ENCODE data around the gene SELP.

Gene SELP

DNA sequence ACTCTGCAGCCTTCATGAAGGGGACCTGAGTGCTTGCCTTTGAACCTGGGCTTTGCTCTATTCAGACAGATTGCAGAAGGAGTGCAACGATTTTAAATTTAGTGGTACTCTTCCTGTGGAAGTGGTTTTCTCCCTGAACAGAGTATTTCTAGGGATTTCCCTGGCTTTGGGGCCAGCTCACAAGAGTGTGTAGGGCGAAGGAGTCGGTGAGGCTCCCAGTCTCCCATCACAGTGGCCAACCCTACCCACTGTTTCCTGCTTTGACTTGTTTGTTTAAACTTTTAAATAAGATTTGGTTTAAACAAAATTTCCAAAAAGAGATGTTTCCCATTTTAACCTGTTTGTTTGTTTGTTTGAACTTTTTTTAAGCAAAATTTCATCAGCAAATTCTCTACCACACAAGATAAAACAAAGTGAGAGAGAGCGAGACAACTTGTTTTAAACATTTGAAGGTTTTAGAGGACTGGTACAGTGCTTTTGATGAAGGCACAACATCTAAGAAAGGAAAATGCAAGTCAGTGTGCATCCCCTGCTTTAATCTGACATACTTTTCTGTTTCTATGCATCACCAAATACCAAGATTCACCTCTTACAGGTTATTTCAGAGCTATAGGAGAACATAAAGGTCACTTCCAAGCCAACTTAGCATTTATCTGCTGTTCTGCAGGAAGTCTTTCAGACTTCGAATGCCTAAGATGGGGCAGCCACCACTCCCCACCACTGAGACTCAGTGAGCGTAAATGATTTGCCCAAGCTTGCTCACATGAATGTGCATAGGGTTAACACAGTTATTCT, 6.6 kb downstream of the SELP start:
- no peaks in the 10 kb centered on the region for H3K36me3 ChIP-seq (ENCODE audit: control insufficient read depth, insufficient read depth, low read length)
- no peaks in the 10 kb centered on the region for H3K9me3 ChIP-seq (ENCODE audit: control insufficient read depth, insufficient read depth, low read length)
- no peaks in the 10 kb centered on the region for H3K27me3 ChIP-seq (ENCODE audit: control insufficient read depth, insufficient read depth, low read length)
- no peaks in the 10 kb centered on the region for H3K4me1 ChIP-seq (ENCODE audit: control insufficient read depth, insufficient read depth, low read length)
- H3K27ac ChIP-seq (ENCODE audit: low read length): no peak overlapping the region
- no peak for DNase-seq (ENCODE audit: low read depth, low spot score)
- WGBS (ENCODE audit: insufficient coverage, insufficient read length): no CpG with 5 or more reads among the region's 6 CpGs
- H3K4me3 ChIP-seq (ENCODE audit: low read length): no peak overlapping the region

DNA sequence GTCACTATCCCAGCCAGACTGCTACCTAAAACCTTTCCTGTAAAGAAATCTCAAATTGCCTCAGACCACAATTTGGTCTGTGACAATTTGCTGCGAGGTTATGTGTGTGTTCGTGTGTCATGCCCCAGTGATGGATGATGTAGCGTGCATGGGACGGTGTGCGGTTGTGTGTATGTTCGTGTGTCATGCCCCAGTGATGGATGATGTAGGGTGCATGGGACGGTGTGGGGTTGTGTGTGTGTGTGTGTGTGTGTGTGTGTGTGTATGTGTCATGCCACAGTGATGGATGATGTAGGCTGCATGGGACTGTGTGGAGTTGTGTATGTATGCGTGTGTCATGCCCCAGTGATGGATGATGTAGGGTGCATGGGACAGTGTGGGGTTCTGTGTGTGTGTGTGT, 9.4 kb downstream of the SELP start:
- Histone ChIP-seq H3K4me3 (ENCODE audit: low read length) (no peak overlapping the region), H3K4me1 (ENCODE audit: control insufficient read depth, insufficient read depth, low read length) (no peaks in the 10 kb centered on the region), H3K27ac (ENCODE audit: low read length) (no peak overlapping the region), H3K27me3 (ENCODE audit: control insufficient read depth, insufficient read depth, low read length) (no peaks in the 10 kb centered on the region), H3K36me3 (ENCODE audit: control insufficient read depth, insufficient read depth, low read length) (no peaks in the 10 kb centered on the region), H3K9me3 (ENCODE audit: control insufficient read depth, insufficient read depth, low read length) (no peaks in the 10 kb centered on the region)
- no CpG with 5 or more reads among the region's 8 CpGs for WGBS (ENCODE audit: insufficient coverage, insufficient read length)
- no peak for DNase-seq (ENCODE audit: low read depth, low spot score)

DNA sequence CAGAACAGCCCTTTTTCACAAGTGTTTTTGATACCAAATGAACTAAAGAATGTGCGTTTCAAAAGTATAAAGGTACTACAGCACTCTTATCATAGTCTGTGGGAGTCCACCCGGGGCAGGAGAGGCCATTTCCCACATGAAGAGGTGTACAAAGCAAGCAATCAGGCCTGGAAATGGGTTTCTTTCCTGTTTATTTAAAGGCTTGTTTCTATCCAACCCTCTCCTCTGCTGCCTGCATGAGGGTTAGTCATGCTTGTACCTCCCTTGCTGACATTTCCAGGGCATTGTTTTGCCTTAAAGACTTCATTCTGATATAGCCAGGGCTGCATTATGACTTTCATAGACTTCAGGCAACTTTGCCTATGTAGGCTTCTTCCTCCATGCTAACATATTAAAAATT, 11.6 kb downstream of the SELP start:
- Histone ChIP-seq H3K9me3 (ENCODE audit: control insufficient read depth, insufficient read depth, low read length) (no peaks in the 10 kb centered on the region), H3K4me1 (ENCODE audit: control insufficient read depth, insufficient read depth, low read length) (no peaks in the 10 kb centered on the region), H3K27ac (ENCODE audit: low read length) (no peak overlapping the region), H3K4me3 (ENCODE audit: low read length) (no peak overlapping the region), H3K36me3 (ENCODE audit: control insufficient read depth, insufficient read depth, low read length) (no peaks in the 10 kb centered on the region), H3K27me3 (ENCODE audit: control insufficient read depth, insufficient read depth, low read length) (no peaks in the 10 kb centered on the region)
- no CpG with 5 or more reads among the region's 2 CpGs for WGBS (ENCODE audit: insufficient coverage, insufficient read length)
- no peak for DNase-seq (ENCODE audit: low read depth, low spot score)

DNA sequence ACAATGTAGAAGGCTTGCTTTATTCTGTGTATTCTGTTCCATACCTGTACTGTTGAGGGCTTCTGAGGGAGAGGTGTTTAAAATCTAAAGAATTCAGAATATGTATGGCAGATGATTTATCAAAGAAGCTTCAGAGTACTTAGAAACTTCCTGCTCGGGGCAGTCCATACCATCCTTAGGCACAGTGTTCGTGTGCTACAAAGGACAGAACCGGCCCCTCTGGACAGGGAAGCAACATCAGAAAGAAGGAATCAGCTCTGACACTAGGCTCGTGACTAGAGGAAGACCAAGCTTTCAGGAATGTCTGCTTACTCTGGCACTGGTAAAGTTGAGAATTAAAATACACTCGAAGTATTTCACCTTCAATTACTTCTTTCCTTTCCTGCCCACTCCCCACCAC, 14.1 kb downstream of the SELP start:
- WGBS (ENCODE audit: insufficient coverage, insufficient read length): no CpG with 5 or more reads among the region's 5 CpGs
- no peaks in the 10 kb centered on the region for H3K4me1 ChIP-seq (ENCODE audit: control insufficient read depth, insufficient read depth, low read length)
- H3K36me3 ChIP-seq (ENCODE audit: control insufficient read depth, insufficient read depth, low read length): no peaks in the 10 kb centered on the region
- no peaks in the 10 kb centered on the region for H3K27me3 ChIP-seq (ENCODE audit: control insufficient read depth, insufficient read depth, low read length)
- DNase-seq (ENCODE audit: low read depth, low spot score): no peak
- no peaks in the 10 kb centered on the region for H3K9me3 ChIP-seq (ENCODE audit: control insufficient read depth, insufficient read depth, low read length)
- H3K4me3 ChIP-seq (ENCODE audit: low read length): no peak overlapping the region
- H3K27ac ChIP-seq (ENCODE audit: low read length): no peak overlapping the region

DNA sequence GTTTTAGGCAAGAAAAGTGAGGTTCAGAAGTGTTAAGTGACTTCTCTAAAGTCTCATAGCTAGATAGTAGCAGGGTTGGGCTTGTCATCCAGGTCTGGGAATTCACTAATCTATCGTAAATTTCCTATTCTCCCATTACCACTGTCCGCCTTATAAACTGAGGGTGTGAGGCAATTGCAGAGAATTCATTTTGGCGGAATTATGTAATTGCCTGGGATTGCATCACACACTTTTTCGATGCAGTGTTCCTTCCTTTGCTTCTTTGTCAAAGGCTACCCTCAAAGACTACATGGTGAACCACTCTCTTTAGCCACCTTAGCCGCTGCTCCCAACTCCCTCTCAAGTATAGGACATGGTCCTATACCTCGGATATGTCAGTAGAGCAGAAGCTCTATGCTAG, 19.1 kb downstream of the SELP start:
- DNase-seq (ENCODE audit: low read depth, low spot score): no peak
- no peak overlapping the region for H3K4me3 ChIP-seq (ENCODE audit: low read length)
- no peaks in the 10 kb centered on the region for H3K36me3 ChIP-seq (ENCODE audit: control insufficient read depth, insufficient read depth, low read length)
- H3K27me3 ChIP-seq (ENCODE audit: control insufficient read depth, insufficient read depth, low read length): no peaks in the 10 kb centered on the region
- H3K27ac ChIP-seq (ENCODE audit: low read length): no peak overlapping the region
- H3K4me1 ChIP-seq (ENCODE audit: control insufficient read depth, insufficient read depth, low read length): no peaks in the 10 kb centered on the region
- H3K9me3 ChIP-seq (ENCODE audit: control insufficient read depth, insufficient read depth, low read length): no peaks in the 10 kb centered on the region
- WGBS (ENCODE audit: insufficient coverage, insufficient read length): no CpG with 5 or more reads among the region's 6 CpGs

DNA sequence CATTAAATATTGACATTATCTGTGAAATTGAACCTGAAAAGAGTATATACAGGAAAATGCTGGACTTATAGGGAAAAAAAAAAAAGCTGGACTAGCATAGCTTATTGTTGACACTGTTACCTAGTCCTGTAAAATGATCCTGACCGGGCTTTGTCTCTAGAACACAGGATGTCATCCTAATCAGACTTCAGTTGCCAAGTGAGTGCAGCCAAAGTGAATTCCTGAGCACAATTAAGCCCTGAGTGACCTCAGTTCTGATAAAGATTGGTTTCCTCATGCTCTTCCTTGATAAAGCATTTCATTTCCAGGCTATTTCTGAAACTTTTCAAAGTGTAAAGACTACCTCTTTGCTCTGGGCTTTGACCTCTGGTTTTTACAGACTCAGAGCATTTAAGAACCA, 19.8 kb downstream of the SELP start:
- no peak overlapping the region for H3K27ac ChIP-seq (ENCODE audit: low read length)
- no peaks in the 10 kb centered on the region for H3K27me3 ChIP-seq (ENCODE audit: control insufficient read depth, insufficient read depth, low read length)
- no peaks in the 10 kb centered on the region for H3K36me3 ChIP-seq (ENCODE audit: control insufficient read depth, insufficient read depth, low read length)
- H3K4me1 ChIP-seq (ENCODE audit: control insufficient read depth, insufficient read depth, low read length): no peaks in the 10 kb centered on the region
- no peak for DNase-seq (ENCODE audit: low read depth, low spot score)
- no peak overlapping the region for H3K4me3 ChIP-seq (ENCODE audit: low read length)
- no peaks in the 10 kb centered on the region for H3K9me3 ChIP-seq (ENCODE audit: control insufficient read depth, insufficient read depth, low read length)
- WGBS (ENCODE audit: insufficient coverage, insufficient read length): no CpG with 5 or more reads among the region's 1 CpG

DNA sequence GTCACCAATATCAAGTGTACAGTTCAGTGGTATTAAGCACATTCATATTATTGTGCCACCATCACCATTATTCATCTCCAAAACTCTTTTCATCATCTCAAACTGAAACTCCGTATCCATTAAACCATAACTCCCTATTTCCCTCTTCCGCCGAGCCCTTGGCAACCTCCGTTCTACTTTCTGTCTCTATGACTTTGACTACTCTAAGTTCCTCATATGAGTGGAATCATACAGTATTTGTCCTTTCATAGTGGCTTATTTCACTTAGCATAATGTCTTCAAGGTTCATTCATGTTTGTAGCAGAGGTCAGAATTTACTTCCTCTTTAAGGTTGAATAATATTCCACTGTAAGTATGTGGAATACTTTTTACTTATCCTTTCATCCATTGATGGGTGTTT, 21.7 kb downstream of the SELP start:
- WGBS (ENCODE audit: insufficient coverage, insufficient read length): 100% methylated on average over 3 of the region's 4 CpGs
- no peaks in the 10 kb centered on the region for H3K4me1 ChIP-seq (ENCODE audit: control insufficient read depth, insufficient read depth, low read length)
- H3K27me3 ChIP-seq (ENCODE audit: control insufficient read depth, insufficient read depth, low read length): no peaks in the 10 kb centered on the region
- no peak for DNase-seq (ENCODE audit: low read depth, low spot score)
- no peak overlapping the region for H3K27ac ChIP-seq (ENCODE audit: low read length)
- no peaks in the 10 kb centered on the region for H3K9me3 ChIP-seq (ENCODE audit: control insufficient read depth, insufficient read depth, low read length)
- H3K36me3 ChIP-seq (ENCODE audit: control insufficient read depth, insufficient read depth, low read length): no peaks in the 10 kb centered on the region
- no peak overlapping the region for H3K4me3 ChIP-seq (ENCODE audit: low read length)

DNA sequence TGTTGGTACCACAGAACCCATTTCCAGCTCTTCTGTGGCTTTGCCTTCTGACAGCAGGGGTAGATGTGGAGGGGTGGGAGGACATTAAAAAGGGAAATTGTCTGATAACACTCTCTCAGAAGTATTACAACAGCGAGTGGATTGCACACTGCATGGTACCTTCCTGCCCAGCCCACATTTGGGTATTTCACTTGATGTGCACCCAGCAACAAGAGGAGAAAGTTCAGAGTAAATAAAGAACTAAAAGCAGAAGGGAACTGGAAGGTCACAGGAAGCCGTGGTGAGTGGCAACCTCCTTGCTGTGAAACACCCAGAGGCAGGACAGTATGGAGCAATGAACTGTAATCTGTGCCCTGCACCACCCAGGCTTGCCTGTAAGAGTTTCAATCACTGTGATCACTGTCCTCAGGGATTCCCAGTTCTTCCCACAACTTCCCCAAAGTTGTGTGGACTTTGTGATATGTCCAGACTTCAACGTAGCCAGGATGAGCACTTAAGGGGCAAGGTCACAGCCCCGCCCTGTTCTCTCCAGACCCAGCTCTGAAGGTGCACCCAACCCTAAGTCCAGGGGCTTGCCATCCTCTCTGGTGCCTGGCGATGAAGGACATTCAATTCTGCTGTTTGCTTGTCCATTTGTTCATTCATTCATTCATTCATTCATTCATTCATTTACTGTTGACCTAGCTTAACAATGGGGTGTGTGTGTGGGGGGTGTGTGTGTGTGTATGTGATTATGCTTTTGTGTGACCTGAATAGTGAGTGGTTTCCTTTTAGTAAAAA, 25.0 kb downstream of the SELP start:
- no peak for DNase-seq (ENCODE audit: low read depth, low spot score)
- no peaks in the 10 kb centered on the region for H3K4me1 ChIP-seq (ENCODE audit: control insufficient read depth, insufficient read depth, low read length)
- no CpG with 5 or more reads among the region's 5 CpGs for WGBS (ENCODE audit: insufficient coverage, insufficient read length)

DNA sequence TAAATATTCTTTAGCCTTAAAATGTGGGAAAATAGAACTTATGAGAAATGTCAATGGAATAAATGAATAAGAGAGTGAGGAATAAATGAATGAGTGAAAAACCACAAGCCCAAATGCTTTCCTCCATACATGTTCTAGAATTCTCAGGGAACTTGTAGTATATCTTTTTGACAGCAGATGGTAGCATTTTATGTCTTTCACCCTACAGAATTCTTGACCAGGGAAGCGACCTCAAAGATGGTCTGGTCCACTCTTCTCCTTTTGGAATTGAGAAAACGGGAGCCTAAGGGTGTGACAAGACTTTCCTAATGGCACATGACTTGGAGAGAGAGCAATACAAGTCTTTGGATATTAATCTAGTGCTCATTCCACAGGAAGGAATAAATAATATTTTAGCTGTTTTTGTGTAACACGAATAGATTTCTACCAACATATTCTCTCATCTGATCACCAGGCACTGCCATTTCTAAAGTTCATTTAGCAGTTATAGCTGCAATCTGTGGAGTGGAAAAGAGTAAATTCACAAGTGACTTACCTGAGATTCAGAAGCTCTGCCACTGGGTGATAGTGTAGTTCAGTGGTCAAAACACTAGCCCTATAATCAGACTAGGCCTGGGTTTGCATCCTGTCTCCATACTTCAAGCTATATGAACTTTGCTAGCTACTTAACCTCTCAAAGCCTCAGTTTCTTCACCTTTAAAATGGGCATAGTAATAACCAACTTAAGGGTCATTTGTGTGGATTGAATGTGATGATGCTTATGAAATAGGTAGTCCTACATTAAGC, 28.6 kb downstream of the SELP start:
- no peak for DNase-seq (ENCODE audit: low read depth, low spot score)
- Histone ChIP-seq H3K36me3 (ENCODE audit: control insufficient read depth, insufficient read depth, low read length) (no peaks in the 10 kb centered on the region), H3K4me1 (ENCODE audit: control insufficient read depth, insufficient read depth, low read length) (no peaks in the 10 kb centered on the region), H3K27ac (ENCODE audit: low read length) (no peak overlapping the region), H3K4me3 (ENCODE audit: low read length) (no peak overlapping the region), H3K9me3 (ENCODE audit: control insufficient read depth, insufficient read depth, low read length) (no peaks in the 10 kb centered on the region), H3K27me3 (ENCODE audit: control insufficient read depth, insufficient read depth, low read length) (no peaks in the 10 kb centered on the region)
- no CpG with 5 or more reads among the region's 3 CpGs for WGBS (ENCODE audit: insufficient coverage, insufficient read length)

More for the DNA sequence above, 25.0 kb downstream of the SELP start:
- Histone ChIP-seq H3K27me3 (ENCODE audit: control insufficient read depth, insufficient read depth, low read length) (no peaks in the 10 kb centered on the region), H3K36me3 (ENCODE audit: control insufficient read depth, insufficient read depth, low read length) (no peaks in the 10 kb centered on the region), H3K4me3 (ENCODE audit: low read length) (no peak overlapping the region), H3K27ac (ENCODE audit: low read length) (no peak overlapping the region), H3K9me3 (ENCODE audit: control insufficient read depth, insufficient read depth, low read length) (no peaks in the 10 kb centered on the region)

Data from iPS DF 6.9 (cell line).